Stimulated activated CD4-positive, alpha-beta T cell treated with anti-CD3 and anti-CD28 coated beads, Interleukin-1b, Interleukin-23, amount 100 ng/mL, for 1 hour (primary cell): Measurements from ENCODE around the gene TMEM135.
"Not testable (repeated sequence)": the region's sequence is repeated elsewhere in the genome, so short reads cannot be mapped to it uniquely, and the experiment has no call there.

ENCODE experiments used
- DNase-seq, 2 donors: peaks; one replicate each; pipeline ENCODE4 v3.0.0-alpha.2; 2020; ENCODE audit warnings: low read depth in 2 of 2

Gene TMEM135

GRCh38 chr11:87258171-87258833 lies 220.6 kb downstream of the TMEM135 start:
- DNase-seq: no peak

GRCh38 chr11:87259736-87260135 lies 222.0 kb downstream of the TMEM135 start:
- no peak for DNase-seq

- no peak for DNase-seq
Observed at GRCh38 chr11:87260811-87261210, 223.1 kb downstream of the TMEM135 start.

- no peak for DNase-seq
Observed at GRCh38 chr11:87263264-87263838, 225.6 kb downstream of the TMEM135 start.

- no peak for DNase-seq
Observed at GRCh38 chr11:87263979-87264378, 226.2 kb downstream of the TMEM135 start.

- DNase-seq: no peak
Observed at GRCh38 chr11:87265132-87265531, 227.4 kb downstream of the TMEM135 start.

GRCh38 chr11:87265979-87266378 lies 228.2 kb downstream of the TMEM135 start:
- no peak for DNase-seq

- no peak for DNase-seq
Observed at GRCh38 chr11:87266751-87267150, 229.0 kb downstream of the TMEM135 start.

GRCh38 chr11:87271951-87272350 lies 234.2 kb downstream of the TMEM135 start:
- not testable (repeated sequence) for DNase-seq

- no peak for DNase-seq
Observed at GRCh38 chr11:87275176-87275575, 237.4 kb downstream of the TMEM135 start.

GRCh38 chr11:87280143-87280542 lies 242.4 kb downstream of the TMEM135 start:
- DNase-seq: no peak

- no peak for DNase-seq
Observed at GRCh38 chr11:87281496-87281895, 243.8 kb downstream of the TMEM135 start.

- no peak for DNase-seq
Observed at GRCh38 chr11:87284306-87284705, 246.6 kb downstream of the TMEM135 start.

- not testable (repeated sequence) for DNase-seq
Observed at GRCh38 chr11:87285674-87286073, 247.9 kb downstream of the TMEM135 start.

- DNase-seq: no peak
Observed at GRCh38 chr11:87286338-87286737, 248.6 kb downstream of the TMEM135 start.

GRCh38 chr11:87290304-87290922 lies 252.7 kb downstream of the TMEM135 start:
- DNase-seq: no peak

GRCh38 chr11:87292598-87292997 lies 254.9 kb downstream of the TMEM135 start:
- no peak for DNase-seq

GRCh38 chr11:87295237-87295636 lies 257.5 kb downstream of the TMEM135 start:
- DNase-seq: no peak

- no peak for DNase-seq
Observed at GRCh38 chr11:87296627-87297026, 258.9 kb downstream of the TMEM135 start.

- DNase-seq: no peak
Observed at GRCh38 chr11:87298155-87298554, 260.4 kb downstream of the TMEM135 start.

GRCh38 chr11:87299041-87299481 lies 261.3 kb downstream of the TMEM135 start:
- DNase-seq: no peak

GRCh38 chr11:87300640-87301380 lies 263.1 kb downstream of the TMEM135 start:
- no peak for DNase-seq
